GM12865 (cell line): ENCODE results near the gene SULF2.
A peak's percentile ranks its signal among the peaks of the same experiment; 100 is the strongest.

Experiments used
- DNase-seq: peaks from one replicate; pipeline ENCODE4 v3.0.0; 2010; ENCODE audit warnings: low read depth
- H3K4me3 ChIP-seq: 2 replicates; pipeline ENCODE4 v1.5.1; 2011; ENCODE audit warnings: mild to moderate bottlenecking, low read depth, low read length, control low read depth
- CTCF ChIP-seq: IDR thresholded peaks from 2 replicates; pipeline ENCODE4 v1.5.1; 2011; ENCODE audit warnings: low read length, control low read depth, low read depth, inconsistent platforms; ENCODE audit not compliant: insufficient read depth; ENCODE audit errors: missing control alignments

Gene SULF2

GRCh38 chr20:47733892-47734291, 51.4 kb downstream of the SULF2 start:
- no peak for TF ChIP-seq CTCF
- no peak overlapping the region for H3K4me3 ChIP-seq
- DNase-seq, result no peak

- no peak for DNase-seq
These were observed 54.5 kb downstream of the SULF2 start for GRCh38 chr20:47730744-47731143.

GRCh38 chr20:47729472-47729871, 55.8 kb downstream of the SULF2 start:
- DNase-seq, result no peak
- H3K4me3 ChIP-seq, result no peak overlapping the region
- TF ChIP-seq CTCF, result no peak

More at GRCh38 chr20:47730744-47731143, 54.5 kb downstream of the SULF2 start:
- no peak for TF ChIP-seq CTCF
- H3K4me3 ChIP-seq, result no peak overlapping the region

GRCh38 chr20:47727909-47728361, 57.3 kb downstream of the SULF2 start:
- peak overlapping the region; percentile 17 for H3K4me3 ChIP-seq
- DNase-seq, result no peak
- no peak for TF ChIP-seq CTCF

GRCh38 chr20:47727170-47727880, 58.0 kb downstream of the SULF2 start:
- peak overlapping the region; percentile 17 for H3K4me3 ChIP-seq
- no peak for TF ChIP-seq CTCF
- peak; percentile 83 for DNase-seq

- no peak overlapping the region for H3K4me3 ChIP-seq
- TF ChIP-seq CTCF, result no peak
- DNase-seq, result no peak
These were observed 58.6 kb downstream of the SULF2 start for GRCh38 chr20:47726632-47727031.
